Esophagus muscularis mucosa (tissue), 4 donors: ENCODE results near the gene TRIML2.

ENCODE experiments used
- EP300 ChIP-seq: sonication (generic); formaldehyde crosslinking; IDR thresholded peaks from one replicate; pipeline ENCODE4 v1.6.1; 2017; ENCODE audit warnings: antibody characterized with exemption
- POLR2A ChIP-seq: fragments of 450-650 bp; IDR thresholded peaks from one replicate; pipeline ENCODE4 v1.6.1; 2017; ENCODE audit warnings: antibody characterized with exemption, moderate library complexity, mild to moderate bottlenecking, low read depth
- POLR2AphosphoS5 ChIP-seq, 2 donors: sonication (generic); formaldehyde crosslinking; IDR thresholded peaks; one replicate each; pipeline ENCODE4 v1.6.1; 2017; ENCODE audit warnings: antibody characterized with exemption in 2 of 2
- TF ChIP-seq, protein P1 (sequence below), 3 experiments: fragments of 200-600 bp in 2 of 3; fragments of 450-650 bp in 1 of 3; sonication (generic) in 2 of 3; IDR thresholded peaks; one replicate each; pipeline ENCODE4 v1.5.1; 2017 to 2019; ENCODE audit warnings: antibody characterized with exemption in 3 of 3, mild to moderate bottlenecking in 2 of 3, moderate library complexity in 1 of 3

DNA sequence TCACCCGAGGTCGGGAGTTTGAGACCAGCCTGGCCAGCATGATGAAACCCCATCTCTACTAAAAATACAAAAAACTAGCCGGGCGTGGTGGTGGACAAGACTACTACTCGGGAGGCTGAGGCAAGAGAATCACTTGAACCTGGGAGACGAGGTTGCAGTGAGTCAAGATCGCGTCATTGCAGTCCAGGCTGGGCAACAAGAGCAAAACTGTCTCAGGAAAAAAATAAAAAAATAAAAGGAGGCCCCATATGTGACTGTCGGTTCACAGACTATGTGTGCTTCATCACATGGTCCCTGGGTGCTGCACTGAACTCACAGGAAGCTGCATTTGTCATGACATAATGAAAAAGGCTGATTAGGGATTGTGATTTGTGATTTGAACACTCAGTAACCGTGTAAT, 36.2 kb upstream of the TRIML2 start:
- TF ChIP-seq, protein P1, sequence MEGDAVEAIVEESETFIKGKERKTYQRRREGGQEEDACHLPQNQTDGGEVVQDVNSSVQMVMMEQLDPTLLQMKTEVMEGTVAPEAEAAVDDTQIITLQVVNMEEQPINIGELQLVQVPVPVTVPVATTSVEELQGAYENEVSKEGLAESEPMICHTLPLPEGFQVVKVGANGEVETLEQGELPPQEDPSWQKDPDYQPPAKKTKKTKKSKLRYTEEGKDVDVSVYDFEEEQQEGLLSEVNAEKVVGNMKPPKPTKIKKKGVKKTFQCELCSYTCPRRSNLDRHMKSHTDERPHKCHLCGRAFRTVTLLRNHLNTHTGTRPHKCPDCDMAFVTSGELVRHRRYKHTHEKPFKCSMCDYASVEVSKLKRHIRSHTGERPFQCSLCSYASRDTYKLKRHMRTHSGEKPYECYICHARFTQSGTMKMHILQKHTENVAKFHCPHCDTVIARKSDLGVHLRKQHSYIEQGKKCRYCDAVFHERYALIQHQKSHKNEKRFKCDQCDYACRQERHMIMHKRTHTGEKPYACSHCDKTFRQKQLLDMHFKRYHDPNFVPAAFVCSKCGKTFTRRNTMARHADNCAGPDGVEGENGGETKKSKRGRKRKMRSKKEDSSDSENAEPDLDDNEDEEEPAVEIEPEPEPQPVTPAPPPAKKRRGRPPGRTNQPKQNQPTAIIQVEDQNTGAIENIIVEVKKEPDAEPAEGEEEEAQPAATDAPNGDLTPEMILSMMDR (IDR thresholded peaks at IDR 0.05), result no peak
- TF ChIP-seq POLR2A (no peak), EP300 (no peak), POLR2AphosphoS5 (IDR thresholded peaks at IDR 0.05) (no peak)
